WTC11 (cell line): ENCODE results near the gene UHRF1.
"Not testable (repeated sequence)": the region's sequence is repeated elsewhere in the genome, so short reads cannot be mapped to it uniquely, and the experiment has no call there.

ENCODE experiments used
- CREB1 ChIP-seq: sonication (generic); formaldehyde crosslinking; IDR thresholded peaks from 2 replicates; pipeline ENCODE4 v1.8.0; 2023; ENCODE audit warnings: mild to moderate bottlenecking, missing genetic modification reagents
- ELF4 ChIP-seq: sonication (generic); formaldehyde crosslinking; IDR thresholded peaks from 2 replicates; pipeline ENCODE4 v1.8.1; 2022; ENCODE audit warnings: low read depth, mild to moderate bottlenecking, moderate library complexity, missing genetic modification reagents
- JAZF1 ChIP-seq: fragments of 250-450 bp; sonication (Bioruptor Pico); IDR thresholded peaks from 2 replicates; pipeline ENCODE4 v1.9.0; 2021; ENCODE audit warnings: moderate library complexity, mild to moderate bottlenecking, inconsistent platforms
- JUN ChIP-seq: sonication (generic); formaldehyde crosslinking; IDR thresholded peaks from 2 replicates; pipeline ENCODE4 v1.8.0; 2023; ENCODE audit warnings: mild to moderate bottlenecking, missing genetic modification reagents
- MYBL2 ChIP-seq: sonication (generic); formaldehyde crosslinking; IDR thresholded peaks from 2 replicates; pipeline ENCODE4 v1.8.1; 2023; ENCODE audit warnings: mild to moderate bottlenecking, moderate library complexity, missing genetic modification reagents
- NFYB ChIP-seq: sonication (generic); formaldehyde crosslinking; conservative IDR thresholded peaks from 2 replicates; pipeline ENCODE4 v1.8.0; 2022; ENCODE audit warnings: low read depth, missing genetic modification reagents
- SMAD4 ChIP-seq: sonication (generic); formaldehyde crosslinking; IDR thresholded peaks from 2 replicates; pipeline ENCODE4 v1.8.0; 2022; ENCODE audit warnings: mild to moderate bottlenecking, missing genetic modification reagents
- SP1 ChIP-seq: sonication (generic); formaldehyde crosslinking; conservative IDR thresholded peaks from 2 replicates; pipeline ENCODE4 v1.8.1; 2022; ENCODE audit warnings: missing genetic modification reagents
- ZNF317 ChIP-seq: sonication (generic); formaldehyde crosslinking; IDR thresholded peaks from 2 replicates; pipeline ENCODE4 v1.8.1; 2023; ENCODE audit warnings: low read depth, mild to moderate bottlenecking, moderate library complexity, missing genetic modification reagents, borderline replicate concordance
- TF ChIP-seq, protein P1 (sequence below): fragments of 200-600 bp; IDR thresholded peaks from 2 replicates; pipeline ENCODE4 v1.8.0; 2022; ENCODE audit warnings: antibody characterized with exemption
- TF ChIP-seq, protein P2 (sequence below): fragments of 250-450 bp; sonication (Bioruptor Pico); IDR thresholded peaks from 2 replicates; pipeline ENCODE4 v1.9.0; 2021; ENCODE audit warnings: mild to moderate bottlenecking
- TF ChIP-seq, protein P3 (sequence below): sonication (generic); formaldehyde crosslinking; IDR thresholded peaks from 2 replicates; pipeline ENCODE4 v1.8.0; 2022; ENCODE audit warnings: mild to moderate bottlenecking, missing genetic modification reagents
- TF ChIP-seq, protein P4 (sequence below): sonication (generic); formaldehyde crosslinking; IDR thresholded peaks from 2 replicates; pipeline ENCODE4 v1.8.1; 2023; ENCODE audit warnings: mild to moderate bottlenecking, missing genetic modification reagents, moderate library complexity
- TF ChIP-seq, protein P5 (sequence below): sonication (generic); formaldehyde crosslinking; IDR thresholded peaks from 2 replicates; pipeline ENCODE4 v1.8.0; 2023; ENCODE audit warnings: missing genetic modification reagents, mild to moderate bottlenecking, borderline replicate concordance

DNA sequence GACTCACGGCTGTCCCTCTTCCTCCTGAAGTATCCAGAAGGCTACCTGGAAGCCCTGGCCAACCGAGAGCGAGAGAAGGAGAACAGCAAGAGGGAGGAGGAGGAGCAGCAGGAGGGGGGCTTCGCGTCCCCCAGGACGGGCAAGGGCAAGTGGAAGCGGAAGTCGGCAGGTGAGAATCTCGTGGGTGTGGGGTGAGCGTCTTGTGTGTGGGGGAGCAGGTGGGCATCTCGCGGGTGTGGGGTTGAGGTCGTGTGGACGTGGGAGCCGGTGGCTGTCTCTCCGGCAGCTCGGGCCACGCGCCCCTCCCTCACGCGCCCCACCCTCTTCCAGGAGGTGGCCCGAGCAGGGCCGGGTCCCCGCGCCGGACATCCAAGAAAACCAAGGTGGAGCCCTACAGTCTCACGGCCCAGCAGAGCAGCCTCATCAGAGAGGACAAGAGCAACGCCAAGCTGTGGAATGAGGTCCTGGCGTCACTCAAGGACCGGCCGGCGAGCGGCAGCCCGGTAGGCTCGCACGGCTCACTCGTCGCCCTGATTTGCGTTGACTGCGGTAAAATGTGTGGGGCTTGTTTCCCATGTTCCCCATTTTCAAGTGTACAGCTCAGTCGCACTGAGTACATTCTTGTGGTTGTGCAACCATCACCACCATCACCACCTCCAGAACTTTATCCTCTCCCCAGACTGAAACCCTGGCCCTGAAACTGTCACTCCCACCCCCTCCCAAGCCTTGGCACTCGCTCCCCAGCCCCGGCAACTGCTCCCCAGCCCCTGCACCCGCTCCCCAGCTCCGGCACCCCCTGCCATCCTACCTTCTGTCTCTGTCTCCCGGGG is 45.2 kb downstream of the UHRF1 start:
- TF ChIP-seq, protein P1, sequence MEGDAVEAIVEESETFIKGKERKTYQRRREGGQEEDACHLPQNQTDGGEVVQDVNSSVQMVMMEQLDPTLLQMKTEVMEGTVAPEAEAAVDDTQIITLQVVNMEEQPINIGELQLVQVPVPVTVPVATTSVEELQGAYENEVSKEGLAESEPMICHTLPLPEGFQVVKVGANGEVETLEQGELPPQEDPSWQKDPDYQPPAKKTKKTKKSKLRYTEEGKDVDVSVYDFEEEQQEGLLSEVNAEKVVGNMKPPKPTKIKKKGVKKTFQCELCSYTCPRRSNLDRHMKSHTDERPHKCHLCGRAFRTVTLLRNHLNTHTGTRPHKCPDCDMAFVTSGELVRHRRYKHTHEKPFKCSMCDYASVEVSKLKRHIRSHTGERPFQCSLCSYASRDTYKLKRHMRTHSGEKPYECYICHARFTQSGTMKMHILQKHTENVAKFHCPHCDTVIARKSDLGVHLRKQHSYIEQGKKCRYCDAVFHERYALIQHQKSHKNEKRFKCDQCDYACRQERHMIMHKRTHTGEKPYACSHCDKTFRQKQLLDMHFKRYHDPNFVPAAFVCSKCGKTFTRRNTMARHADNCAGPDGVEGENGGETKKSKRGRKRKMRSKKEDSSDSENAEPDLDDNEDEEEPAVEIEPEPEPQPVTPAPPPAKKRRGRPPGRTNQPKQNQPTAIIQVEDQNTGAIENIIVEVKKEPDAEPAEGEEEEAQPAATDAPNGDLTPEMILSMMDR: not testable (repeated sequence)
- not testable (repeated sequence) for TF ChIP-seq ELF4, SMAD4, JUN, ZNF317, JAZF1, NFYB, SP1, MYBL2, CREB1 (CRISPR knock-in tag)
- TF ChIP-seq, protein P2, sequence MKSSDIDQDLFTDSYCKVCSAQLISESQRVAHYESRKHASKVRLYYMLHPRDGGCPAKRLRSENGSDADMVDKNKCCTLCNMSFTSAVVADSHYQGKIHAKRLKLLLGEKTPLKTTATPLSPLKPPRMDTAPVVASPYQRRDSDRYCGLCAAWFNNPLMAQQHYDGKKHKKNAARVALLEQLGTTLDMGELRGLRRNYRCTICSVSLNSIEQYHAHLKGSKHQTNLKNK (CRISPR knock-in tag): not testable (repeated sequence)
- TF ChIP-seq, protein P3, sequence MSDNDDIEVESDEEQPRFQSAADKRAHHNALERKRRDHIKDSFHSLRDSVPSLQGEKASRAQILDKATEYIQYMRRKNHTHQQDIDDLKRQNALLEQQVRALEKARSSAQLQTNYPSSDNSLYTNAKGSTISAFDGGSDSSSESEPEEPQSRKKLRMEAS (CRISPR knock-in tag): not testable (repeated sequence)
- TF ChIP-seq, protein P4, sequence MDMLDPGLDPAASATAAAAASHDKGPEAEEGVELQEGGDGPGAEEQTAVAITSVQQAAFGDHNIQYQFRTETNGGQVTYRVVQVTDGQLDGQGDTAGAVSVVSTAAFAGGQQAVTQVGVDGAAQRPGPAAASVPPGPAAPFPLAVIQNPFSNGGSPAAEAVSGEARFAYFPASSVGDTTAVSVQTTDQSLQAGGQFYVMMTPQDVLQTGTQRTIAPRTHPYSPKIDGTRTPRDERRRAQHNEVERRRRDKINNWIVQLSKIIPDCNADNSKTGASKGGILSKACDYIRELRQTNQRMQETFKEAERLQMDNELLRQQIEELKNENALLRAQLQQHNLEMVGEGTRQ (CRISPR knock-in tag): not testable (repeated sequence)
- TF ChIP-seq, protein P5, sequence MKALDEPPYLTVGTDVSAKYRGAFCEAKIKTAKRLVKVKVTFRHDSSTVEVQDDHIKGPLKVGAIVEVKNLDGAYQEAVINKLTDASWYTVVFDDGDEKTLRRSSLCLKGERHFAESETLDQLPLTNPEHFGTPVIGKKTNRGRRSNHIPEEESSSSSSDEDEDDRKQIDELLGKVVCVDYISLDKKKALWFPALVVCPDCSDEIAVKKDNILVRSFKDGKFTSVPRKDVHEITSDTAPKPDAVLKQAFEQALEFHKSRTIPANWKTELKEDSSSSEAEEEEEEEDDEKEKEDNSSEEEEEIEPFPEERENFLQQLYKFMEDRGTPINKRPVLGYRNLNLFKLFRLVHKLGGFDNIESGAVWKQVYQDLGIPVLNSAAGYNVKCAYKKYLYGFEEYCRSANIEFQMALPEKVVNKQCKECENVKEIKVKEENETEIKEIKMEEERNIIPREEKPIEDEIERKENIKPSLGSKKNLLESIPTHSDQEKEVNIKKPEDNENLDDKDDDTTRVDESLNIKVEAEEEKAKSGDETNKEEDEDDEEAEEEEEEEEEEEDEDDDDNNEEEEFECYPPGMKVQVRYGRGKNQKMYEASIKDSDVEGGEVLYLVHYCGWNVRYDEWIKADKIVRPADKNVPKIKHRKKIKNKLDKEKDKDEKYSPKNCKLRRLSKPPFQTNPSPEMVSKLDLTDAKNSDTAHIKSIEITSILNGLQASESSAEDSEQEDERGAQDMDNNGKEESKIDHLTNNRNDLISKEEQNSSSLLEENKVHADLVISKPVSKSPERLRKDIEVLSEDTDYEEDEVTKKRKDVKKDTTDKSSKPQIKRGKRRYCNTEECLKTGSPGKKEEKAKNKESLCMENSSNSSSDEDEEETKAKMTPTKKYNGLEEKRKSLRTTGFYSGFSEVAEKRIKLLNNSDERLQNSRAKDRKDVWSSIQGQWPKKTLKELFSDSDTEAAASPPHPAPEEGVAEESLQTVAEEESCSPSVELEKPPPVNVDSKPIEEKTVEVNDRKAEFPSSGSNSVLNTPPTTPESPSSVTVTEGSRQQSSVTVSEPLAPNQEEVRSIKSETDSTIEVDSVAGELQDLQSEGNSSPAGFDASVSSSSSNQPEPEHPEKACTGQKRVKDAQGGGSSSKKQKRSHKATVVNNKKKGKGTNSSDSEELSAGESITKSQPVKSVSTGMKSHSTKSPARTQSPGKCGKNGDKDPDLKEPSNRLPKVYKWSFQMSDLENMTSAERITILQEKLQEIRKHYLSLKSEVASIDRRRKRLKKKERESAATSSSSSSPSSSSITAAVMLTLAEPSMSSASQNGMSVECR: not testable (repeated sequence)
